GM18868 (cell line): ENCODE data around the gene NME3.
"Not testable (repeated sequence)": the region's sequence is repeated elsewhere in the genome, so short reads cannot be mapped to it uniquely, and the experiment has no call there.

Experiments
- ATAC-seq: cut with Tn5 transposase; IDR thresholded peaks from one replicate; pipeline ENCODE4 v1.9.1; 2021; ENCODE audit warnings: mild to moderate bottlenecking, moderate library complexity; ENCODE audit not compliant: unreplicated experiment

NME3 gene

DNA sequence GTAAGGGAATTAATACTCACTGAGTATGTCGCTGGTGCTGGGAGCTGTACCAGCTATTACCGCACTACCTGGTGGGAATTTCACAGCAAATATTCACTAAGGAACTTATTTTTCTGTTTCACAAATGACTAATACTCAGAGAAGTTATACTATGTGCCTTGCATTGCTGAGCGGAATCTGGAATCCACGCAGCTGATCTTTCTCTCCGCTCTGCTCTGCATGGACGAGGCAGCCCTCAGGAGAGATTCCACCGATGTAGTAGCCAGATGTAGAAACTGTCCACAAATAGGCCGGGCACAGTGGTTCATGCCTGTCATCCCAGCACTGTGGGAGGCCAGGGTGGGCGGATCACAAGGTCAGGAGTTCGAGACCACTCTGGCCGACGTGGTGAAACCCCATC lies 17.1 kb downstream of the NME3 start:
- no peak for ATAC-seq

DNA sequence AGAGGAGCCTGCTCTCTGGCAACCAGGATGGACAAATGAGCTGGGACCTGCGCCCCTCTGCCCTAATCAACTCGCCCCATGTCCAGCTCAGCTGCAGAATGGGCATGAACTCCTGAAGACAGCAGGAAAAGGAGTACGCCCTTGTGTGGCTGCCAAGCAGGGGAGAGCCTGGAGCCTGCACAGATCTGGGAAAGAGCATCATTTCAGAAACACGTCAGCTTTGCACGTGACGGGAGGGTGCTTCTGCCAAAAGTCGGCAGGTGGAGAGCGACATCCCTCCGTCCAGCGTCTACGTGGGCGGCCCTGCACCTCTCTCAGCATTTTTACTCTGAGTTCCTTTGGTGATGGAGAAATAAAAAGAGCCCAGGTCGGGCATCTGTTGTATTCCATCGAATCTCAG lies 18.5 kb downstream of the NME3 start:
- no peak for ATAC-seq

DNA sequence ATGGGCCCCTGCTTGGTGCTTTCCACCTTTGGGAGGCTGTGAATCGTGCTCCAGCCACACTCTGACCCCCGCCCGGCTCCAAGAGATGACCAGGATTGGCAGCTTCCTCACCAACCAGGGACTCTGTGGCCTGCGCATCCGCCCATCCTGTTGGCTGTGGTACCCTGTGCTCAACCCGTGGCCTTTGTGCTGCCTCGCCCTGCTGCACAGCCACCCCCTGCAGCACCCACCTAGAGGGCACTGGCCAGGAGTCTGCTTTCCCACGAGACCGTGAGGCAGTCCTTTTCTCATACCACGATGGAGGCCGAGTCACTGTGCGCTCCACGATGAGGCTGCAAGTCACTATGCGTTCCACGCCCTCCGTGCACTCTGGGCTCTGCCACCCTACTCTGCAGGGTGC lies 19.4 kb downstream of the NME3 start:
- ATAC-seq = no peak

- no peak for ATAC-seq
These were observed 21.9 kb downstream of the NME3 start for GRCh38 chr16:1749152-1750117.

DNA sequence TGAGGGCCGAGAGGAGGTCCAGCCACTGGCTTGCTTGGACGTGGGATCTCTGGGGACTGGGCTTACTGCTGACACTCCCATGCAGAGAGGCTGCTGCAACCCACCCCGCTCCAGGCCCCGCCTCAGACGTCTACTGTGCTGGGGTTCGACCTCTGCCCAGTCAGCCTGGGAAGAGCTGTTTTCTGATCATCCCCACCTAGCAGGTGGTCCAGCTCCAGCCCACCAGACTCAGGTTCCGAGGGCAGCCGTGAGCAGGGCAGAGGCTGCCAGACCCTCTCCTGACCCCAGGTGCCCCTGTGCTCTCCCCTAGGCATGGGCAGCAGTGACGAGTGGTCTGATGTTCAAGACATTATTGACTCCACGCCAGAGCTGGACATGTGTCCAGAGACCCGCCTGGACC lies 23.4 kb downstream of the NME3 start:
- ATAC-seq = no peak

DNA sequence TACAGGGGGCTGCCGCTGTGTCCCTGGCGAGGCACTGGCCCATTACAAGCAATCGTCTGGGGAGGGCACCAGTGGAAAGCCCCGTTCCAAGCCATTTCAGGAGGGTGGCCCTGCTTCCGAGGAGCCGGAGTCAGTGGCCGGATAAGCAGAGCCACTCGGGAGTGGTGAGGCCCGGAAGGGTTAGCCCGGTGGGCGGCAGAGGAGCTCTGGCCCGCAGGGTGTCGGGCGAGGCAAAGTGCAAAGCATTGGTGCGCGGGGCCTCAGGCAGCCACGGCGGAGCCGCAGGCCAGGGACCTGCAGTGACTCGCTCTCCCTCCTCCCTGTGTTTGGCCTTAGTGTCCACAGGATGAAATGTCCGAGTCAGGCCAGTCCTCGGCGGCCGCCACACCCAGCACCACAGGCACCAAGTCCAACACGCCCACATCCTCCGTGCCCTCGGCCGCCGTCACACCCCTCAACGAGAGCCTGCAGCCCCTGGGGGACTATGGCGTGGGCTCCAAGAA lies 24.6 kb downstream of the NME3 start:
- ATAC-seq = no peak

GRCh38 chr16:1745900-1746692 lies 25.2 kb downstream of the NME3 start:
- no peak for ATAC-seq

DNA sequence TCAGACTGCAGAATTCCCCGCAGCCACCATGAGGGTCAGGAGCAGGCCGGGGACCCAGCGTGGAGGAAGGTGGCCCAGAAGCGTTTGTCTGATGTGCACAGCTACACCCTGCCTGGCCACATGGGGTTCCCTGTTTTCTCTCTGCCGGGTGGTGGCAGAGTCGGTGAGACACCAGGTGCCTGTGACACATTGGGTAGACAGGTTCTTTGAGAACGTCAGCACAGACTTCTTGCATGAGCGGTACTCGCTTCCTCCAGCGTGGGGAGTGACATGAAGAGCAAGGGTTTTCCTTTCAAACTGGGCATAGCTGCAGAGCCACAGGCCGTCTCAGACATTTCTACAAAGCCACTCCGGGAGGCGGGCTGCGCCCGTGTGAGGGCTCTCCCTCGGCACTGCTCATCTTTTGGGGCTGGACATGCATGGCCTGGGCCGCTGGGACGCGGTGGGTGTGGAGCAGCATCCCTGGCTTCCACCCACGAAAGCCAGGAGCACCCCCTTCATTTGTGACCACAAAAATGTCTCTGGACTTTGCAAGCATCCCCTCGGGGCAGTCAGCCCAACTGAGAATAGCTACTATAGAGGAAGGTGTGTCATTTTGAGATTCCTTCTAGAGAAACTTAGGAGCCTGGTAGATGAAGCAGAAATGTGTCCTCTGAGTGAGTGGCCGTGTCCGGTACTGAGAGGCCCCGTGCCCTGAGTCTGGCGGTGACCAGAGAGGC lies 26.0 kb downstream of the NME3 start:
- ATAC-seq = no peak

- ATAC-seq = no peak
These were observed 27.0 kb downstream of the NME3 start for GRCh38 chr16:1744338-1744840.

DNA sequence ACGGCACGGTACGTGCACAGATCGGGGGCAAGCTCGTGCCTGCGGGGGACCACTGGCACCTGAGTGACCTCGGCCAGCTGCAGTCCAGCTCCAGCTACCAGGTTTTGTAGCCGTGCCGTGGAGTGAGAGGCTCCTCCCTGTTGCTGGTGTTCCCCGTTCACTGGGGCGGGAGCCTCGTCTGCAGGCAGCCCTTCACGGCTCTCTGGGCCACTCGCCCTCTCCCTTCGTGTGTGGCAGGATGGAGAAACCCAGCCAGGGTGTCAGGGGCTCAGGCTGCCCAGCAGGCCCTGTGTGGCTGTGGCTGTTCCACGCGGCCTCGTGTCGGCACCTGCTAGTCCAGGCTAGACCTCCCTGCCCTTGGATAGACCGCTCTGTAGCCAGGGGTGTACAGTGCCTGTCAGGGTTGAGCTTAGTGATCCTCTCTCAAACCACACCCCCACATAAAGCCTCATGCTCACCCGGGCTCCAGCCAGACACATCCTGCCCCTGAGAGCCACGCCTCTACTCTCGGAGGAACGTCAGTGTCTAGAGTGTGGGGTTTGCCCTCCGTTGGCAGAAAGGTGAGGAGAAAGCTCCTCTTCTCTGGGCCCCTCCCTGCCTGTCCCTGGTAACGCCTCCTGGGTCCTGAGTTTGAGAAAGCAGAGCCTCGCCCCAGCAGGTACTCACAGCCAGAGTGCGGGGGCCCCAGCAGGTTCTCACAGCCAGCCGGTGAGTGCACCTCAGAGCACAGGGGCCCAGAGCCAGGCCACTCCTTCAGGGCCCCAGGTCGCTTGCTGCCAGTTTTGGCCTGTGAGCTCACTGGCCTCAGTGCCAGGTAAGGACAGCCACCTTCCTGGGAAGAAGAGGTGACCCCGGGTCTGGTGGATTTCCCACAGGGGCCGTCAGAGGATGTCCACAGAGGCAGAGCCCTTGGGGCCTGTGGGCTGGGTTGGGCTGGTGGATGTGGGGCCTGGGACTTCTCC lies 27.7 kb downstream of the NME3 start:
- no peak for ATAC-seq

DNA sequence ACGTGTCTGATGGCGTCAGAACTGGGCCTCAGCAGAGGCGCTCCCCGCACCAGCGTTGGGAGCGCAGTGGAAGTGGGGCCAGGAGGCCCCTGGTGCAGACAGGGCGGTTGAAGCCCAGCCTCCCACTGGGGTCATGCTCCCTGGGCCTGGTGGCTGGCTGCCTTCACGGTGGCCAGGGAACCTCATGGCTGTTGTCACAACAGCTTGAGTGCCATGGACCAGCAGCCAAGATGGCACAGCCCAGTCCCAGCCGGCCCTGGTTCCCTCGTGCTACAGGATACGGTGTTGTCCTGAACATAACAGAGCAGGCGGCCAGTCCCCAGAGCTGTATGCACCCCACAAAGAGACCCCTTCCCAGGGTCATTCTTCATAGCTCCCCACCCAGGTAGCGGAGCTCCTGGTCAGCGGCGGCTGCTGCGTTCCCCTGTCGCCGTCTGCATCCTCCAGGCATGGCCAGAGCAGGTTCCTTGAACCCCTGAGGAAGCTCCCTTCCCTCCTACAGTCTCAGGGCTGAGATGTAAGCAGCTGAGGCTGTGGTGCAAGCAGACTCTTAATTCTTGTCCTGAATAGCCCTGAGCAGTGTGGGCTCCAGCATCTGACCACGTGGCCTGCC lies 29.7 kb downstream of the NME3 start:
- no peak for ATAC-seq

DNA sequence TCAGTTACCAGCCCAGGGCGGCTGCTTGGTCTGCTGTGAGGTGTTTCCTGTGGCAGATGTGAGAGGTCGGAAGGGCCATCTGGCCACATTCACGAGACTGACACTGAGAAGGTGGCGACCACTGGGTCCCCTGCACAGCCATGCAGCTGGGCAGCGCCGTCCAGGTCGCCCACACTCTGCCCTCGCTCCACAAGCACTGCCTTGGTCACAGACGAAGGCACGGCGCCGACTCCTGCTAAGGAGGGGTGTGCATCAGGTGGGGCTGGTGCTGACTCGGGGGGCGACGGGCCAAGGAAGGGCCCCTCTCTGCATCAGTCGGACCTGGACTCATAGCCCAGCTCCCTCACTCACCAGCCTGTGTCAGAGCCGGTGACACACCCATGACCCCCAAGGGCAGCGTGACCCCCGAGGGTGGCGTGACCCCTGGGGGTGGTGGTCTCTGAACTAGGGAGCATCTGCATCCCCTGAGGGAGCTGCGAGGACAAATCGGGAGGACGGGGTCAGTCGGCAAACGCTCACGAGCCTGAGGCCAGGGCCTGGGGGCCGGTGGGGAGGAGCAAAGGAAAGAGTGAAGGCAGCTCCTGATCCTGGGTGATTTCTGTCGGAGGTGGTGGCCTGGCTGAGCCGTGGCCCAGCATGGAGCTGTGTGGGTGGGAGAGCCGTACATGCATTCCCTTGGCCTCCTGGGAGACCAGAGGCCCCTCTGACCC lies 30.4 kb downstream of the NME3 start:
- no peak for ATAC-seq

DNA sequence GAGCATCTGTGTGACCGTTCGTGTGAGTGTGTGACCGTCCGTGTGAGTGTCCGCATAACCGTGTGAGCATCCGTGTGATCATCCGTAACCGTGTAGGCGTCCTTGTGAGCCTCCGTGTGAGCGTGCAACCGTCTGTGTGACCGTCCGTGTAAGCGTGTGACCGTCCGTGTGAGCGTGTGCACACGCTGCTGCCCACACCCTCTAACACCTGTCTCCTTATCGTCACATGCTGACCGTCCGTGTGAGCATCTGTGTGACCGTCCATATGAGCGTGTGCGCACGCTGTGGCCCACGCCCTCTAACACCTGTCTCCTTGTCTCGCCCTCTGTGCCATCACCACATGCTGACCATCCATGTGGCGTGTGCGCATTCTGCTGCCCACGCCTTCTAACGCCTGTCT lies 31.1 kb downstream of the NME3 start:
- no peak for ATAC-seq

- ATAC-seq = no peak
These were observed 36.5 kb downstream of the NME3 start for GRCh38 chr16:1734816-1735215.

DNA sequence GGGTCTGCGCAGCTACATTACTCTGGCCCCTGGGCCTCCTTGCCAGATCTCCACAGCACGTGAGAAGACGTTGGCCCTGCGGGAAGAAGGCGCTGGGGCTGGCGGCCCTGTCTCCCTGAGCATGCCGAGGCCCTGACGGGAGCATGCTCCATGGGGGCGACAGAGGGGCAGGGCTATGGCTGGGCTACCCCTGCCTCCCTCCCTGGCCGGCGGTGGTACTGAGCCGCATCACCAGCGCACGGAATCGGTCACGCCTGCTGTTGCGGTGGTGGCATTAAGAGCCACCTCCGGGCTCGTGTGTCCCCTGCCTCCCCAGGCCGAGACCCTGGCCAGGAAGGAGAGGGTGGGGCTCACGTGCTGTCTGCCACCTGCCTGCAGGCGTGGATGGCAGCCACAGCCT lies 37.2 kb downstream of the NME3 start:
- ATAC-seq = no peak

GRCh38 chr16:1732551-1732987 lies 38.8 kb downstream of the NME3 start:
- ATAC-seq = not testable (repeated sequence)

DNA sequence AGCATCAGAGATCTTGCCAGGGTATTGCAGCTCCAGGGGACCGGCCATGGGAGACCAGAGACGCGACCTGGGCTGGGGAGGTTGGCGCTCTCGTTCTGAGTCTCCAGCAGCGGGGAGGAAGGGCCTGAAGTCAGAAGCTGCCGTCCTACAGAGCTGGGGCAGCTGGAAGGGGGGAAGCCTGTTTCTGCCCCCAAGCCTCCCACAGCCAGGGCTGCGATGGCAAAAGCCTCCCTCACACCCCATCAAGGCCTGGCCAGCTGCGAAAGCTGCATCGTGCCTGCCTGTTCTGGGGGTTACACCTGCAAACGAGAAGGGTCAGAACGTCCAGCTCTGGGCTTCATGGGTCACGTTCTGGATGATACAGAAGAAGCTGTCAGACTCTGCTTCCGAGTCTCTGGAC lies 39.3 kb downstream of the NME3 start:
- no peak for ATAC-seq

GRCh38 chr16:1731603-1732002 lies 39.7 kb downstream of the NME3 start:
- ATAC-seq = no peak

GRCh38 chr16:1731073-1731472 lies 40.3 kb downstream of the NME3 start:
- no peak for ATAC-seq
